GM21423 (cell line): ENCODE data around the gene SLC37A3.
"Not testable (repeated sequence)": the region's sequence is repeated elsewhere in the genome, so short reads cannot be mapped to it uniquely, and the experiment has no call there.

Experiments used
- ATAC-seq: cut with Tn5 transposase; IDR thresholded peaks from one replicate; pipeline ENCODE4 v1.9.1; 2021; ENCODE audit warnings: mild to moderate bottlenecking, moderate library complexity; ENCODE audit not compliant: unreplicated experiment

The SLC37A3 gene, protein sequence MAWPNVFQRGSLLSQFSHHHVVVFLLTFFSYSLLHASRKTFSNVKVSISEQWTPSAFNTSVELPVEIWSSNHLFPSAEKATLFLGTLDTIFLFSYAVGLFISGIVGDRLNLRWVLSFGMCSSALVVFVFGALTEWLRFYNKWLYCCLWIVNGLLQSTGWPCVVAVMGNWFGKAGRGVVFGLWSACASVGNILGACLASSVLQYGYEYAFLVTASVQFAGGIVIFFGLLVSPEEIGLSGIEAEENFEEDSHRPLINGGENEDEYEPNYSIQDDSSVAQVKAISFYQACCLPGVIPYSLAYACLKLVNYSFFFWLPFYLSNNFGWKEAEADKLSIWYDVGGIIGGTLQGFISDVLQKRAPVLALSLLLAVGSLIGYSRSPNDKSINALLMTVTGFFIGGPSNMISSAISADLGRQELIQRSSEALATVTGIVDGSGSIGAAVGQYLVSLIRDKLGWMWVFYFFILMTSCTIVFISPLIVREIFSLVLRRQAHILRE

DNA sequence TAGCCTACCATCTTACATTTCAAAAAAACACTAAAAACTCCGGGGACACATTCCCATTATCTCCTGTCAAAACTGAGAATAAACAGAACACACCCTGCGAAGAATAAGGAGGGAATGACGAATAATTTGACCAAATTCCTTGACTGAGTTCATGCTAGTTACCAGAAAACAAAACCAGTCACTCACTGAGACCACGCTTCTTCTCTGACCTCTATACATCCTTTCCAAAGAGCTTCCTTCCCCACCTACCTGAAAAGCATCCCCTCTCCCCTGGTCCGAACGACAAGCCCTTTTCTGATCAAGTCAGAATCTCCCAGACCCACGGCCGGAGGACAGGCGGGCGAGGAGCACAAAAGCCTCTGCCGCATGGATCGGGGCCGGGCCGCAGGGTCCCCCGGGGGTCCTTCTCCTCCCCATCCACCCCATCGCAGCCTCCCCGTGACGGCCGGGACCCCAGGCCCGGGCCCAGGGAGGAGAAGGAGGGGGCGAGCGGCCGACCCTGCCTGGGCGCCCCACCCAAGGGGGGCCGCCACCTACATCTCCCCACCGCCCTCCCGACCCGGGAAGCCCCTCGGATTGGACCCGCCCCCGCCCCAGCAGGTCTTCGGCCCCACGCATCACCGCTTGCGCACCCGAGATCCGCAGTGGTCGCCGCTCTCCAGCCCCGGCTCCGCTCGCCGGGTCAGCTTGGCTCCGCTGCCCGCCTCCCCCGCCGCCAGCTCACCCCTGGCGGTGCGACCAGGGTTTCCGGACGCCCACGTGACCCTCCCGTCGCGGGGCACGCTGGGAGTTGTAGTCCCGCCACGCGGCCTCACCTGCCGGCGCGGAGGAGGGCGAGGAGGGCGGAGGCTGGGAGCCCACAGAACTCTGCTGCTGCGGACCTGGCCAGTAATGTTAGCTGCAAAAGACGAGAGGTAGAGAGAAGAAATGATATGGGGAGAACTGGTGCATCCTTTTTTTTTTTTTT, at the start of gene SLC37A3:
TSS of gene SLC37A3 (minus strand) at position 747 of the 967 bp plus-strand sequence. CDS start 16,004 bp downstream, outside the sequence.
- peak; percentile 99 for ATAC-seq

DNA sequence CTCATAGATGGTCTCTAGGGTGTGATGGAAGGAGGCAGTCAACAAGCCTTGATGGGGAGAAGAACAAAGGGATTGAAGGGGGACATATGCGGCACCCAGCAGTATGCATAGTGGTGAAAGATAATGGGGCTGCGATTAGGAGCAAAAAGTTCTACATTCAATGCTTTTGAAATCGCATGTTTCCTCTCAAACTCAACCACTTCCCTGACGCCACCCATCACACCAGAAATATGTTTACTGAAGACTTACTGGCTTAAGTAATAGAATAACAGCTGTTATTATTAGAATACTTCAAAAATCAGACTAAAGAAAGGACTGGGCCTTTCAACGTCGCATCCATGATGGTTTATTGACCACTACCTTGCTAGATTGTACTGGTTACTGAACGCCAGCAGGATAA, 49.5 kb upstream of the SLC37A3 start:
- ATAC-seq = no peak

DNA sequence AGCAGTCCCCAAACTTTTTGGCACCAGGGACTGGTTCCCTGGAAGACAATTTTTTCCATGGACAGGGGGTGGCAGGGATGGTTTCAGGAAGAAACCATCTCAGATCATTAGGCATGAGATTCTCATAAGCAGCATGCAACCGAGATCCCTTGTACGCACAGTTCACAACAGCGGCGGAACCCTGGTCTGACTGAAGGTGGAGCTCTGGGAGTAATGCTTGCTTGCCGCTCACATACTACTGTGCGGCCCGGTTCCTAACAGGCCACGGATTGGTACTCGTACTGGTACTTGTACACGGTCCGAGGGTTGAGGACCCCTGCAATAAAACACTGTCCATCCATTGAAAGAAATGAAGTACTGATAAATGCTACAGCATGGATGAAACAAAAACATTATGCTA, 48.1 kb upstream of the SLC37A3 start:
- ATAC-seq = no peak

DNA sequence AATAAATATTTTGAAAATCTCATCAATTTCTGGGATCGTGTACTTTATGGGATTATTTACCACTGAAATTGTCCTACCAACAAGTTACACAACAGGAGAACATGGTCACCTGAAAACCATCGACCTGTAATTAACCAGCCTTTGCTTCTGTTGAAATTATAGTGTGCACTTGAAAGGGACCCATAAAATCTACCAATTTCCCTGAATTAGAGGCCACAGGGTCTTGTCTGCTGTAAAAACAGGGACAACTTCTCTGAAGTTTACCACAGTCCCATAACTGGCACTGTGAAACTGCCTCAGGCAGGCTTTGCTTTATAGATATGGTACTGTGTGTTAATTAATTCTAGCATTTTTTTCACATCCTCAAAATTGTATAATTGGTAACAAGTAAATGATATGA, 43.2 kb upstream of the SLC37A3 start:
- ATAC-seq = no peak

DNA sequence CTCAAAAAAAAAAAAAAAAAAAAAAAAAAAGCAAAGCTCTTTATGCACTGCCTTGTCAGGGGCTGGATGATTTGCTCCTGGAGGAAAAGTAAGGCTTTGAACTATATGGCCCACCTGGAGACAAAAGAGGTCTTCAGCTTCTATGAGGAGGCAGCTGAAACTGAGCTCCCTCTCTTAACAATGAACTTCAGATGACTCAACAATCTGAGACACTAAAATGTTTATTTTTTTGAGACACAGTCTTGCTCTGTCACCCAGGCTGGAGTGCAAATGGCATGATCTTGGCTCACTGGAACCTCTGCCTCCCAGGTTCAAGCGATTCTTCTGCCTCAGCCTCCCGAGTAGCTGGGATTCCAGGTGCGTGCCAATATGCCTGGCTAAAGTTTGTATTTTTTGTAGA, 42.3 kb upstream of the SLC37A3 start:
- ATAC-seq = no peak

DNA sequence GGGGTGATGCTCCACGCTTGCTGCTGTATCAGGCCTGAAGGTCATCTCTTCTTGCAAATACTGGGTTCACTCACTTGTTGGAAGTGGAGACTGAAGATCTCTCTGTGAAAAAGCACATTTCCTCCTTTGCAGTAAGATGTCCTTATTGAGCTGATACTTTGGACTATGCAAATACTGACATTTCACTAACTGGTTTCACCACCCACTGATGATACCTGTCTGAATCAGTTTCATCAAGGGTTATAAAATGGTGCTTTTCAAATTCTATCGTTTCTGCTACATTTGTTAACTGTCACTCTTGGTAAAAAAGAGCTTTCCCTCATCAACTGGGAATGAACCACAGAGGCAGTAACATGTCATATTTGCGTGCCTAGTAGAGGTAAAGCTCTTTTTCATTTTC, 41.0 kb upstream of the SLC37A3 start:
- no peak for ATAC-seq

DNA sequence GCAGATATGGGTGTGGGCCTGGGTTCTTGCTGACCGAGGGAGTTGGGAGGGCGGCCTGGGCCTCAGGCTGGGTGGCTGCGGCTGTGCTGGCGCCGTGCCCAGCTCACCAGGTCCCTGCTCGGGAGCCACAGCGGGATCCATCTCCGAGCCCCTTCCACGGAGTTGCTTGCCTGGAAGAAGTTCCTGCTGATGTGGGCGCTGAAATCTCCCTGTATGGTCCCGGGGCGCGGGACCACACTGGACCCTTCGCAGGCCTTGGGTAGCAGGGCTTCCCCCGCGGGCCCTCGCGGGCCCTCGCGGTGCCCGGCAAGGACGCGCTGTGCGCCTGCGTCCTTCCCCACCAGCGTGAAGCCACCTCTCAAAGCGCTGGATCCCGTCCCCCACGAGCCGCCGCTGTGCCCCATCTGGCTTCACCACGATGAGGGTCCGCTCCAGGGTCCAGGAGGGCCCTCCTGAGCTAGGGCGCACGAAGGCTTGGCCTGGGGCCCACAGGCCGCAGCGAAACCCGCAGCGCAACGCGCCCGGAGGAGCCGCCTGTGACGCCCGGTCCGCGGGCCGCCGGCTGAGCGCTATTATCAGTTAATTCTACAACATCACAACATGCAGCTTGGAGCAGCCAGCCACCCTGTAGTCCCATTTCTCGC, 37.0 kb upstream of the SLC37A3 start:
- ATAC-seq = no peak

DNA sequence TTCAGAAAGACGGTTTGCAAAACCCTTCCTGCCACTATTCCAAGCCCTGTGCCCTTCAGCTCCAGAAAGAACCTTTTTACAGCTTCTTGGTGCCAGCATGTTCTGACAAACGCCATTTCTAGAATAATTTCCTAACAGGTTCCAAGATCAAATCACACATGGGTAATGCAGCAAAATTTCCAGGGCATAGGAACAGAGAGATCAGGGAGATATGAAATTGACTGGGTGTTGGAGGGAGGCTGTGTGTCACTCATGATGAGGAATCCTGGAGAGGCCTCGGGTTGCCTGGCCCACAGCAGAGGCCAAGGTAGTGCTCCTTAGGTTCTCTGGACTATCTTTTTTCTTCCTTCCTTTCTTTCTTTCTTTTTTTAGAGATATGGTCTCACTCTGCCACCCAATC, 35.1 kb upstream of the SLC37A3 start:
- ATAC-seq = no peak

DNA sequence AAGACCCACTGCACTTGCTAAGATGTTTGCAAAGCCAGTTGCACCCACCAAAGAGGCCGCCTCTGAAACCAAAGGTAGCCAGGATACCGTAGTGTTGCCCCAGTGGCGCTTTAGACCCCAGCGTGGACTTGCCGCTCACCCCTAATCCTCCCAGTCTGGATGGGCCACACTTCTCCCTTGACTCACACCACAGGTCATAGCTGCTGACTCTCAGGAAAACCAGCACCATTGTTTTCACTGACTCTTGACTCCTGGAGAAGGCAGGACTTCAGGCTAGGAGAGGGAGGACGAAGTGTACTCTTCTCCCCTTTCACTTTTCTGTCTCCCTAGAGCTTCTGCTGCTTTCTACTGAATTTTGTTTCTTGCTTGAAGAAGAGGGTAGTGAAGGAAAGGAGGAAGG, 27.8 kb upstream of the SLC37A3 start:
- no peak for ATAC-seq

DNA sequence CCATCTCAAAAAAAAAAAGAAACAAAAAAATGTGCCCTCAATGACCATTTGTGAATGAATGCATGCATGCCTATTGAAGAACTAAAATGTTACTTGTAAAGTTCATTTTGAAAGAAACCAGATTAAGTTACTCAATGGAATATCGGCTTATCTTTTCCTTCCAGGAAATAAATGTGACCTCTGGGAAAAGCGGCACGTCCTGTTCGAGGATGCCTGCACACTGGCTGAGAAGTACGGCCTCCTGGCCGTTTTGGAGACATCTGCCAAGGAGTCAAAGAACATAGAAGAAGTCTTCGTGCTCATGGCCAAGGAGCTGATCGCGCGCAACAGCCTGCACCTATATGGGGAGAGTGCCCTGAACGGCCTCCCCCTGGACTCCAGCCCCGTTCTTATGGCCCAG, 27.4 kb upstream of the SLC37A3 start:
- no peak for ATAC-seq

DNA sequence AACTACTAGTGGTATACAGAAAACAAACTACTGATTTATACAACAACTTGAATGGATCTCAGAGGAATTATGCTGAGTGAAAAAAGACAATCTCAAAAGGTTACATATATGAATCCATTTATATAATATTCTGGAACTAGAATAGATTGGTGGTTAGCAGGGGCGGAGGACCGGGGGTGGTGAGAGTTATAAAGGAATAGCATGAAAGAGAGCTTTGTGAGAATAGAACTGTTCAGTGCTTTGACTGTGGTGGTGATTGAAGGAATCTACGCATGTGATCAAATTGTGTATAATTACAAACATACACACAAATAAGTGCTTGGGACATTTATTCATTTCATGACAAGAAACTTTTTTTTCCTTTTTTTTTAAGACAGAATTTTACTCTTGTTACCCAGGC, 25.2 kb upstream of the SLC37A3 start:
- ATAC-seq = no peak

DNA sequence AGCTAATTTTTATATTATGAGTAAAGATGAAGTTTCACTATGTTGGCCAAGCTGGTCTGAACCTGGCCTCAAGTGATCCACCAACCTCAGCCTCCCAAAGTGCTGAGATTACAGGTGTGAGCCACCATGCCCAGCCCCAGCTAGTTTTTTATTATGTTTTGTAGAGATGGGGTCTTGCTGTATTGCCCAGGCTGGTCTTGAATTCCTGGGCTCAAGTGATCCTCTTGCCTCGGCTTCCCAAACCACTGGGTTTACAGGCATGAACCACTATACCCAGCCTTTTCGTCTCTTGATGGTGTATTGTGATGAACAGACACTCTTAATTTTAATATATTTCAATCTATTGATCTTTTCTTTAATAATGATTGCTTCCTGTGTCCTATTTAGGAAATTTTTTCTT, 23.2 kb upstream of the SLC37A3 start:
- no peak for ATAC-seq

DNA sequence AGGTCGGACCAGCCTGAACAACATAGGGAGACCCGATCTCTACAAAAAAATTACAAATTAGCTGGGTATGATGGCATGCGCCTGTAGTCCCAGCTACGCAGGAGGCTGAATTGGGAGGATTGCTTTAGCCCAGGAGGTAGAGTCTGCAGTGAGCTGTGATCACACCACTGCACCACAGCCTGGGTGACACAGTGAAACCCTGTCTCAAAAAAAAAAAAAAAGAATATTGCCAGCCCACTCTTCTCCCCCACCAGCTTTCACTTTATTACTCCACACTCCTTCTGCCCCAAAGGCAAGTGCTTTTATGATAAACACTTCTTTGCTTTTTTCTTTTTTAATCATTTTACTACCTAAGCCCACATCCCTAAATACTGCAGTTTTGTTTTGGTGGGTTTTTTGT, 20.3 kb upstream of the SLC37A3 start:
- no peak for ATAC-seq

DNA sequence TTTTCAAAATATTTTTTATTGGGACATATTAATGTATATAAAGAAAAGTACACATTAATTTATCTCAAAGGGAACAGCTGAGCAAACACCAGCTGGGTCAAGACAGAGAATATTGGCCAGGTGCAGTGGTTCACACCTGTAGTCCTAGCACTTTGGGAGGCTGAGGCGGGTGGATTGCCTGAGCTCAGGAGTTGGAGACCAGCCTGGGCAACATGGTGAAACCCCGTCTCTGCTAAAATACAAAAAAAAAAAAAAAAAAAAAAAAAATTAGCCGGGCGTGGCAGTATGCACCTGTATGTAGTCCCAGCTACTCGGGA, 19.8 kb upstream of the SLC37A3 start:
- not testable (repeated sequence) for ATAC-seq

DNA sequence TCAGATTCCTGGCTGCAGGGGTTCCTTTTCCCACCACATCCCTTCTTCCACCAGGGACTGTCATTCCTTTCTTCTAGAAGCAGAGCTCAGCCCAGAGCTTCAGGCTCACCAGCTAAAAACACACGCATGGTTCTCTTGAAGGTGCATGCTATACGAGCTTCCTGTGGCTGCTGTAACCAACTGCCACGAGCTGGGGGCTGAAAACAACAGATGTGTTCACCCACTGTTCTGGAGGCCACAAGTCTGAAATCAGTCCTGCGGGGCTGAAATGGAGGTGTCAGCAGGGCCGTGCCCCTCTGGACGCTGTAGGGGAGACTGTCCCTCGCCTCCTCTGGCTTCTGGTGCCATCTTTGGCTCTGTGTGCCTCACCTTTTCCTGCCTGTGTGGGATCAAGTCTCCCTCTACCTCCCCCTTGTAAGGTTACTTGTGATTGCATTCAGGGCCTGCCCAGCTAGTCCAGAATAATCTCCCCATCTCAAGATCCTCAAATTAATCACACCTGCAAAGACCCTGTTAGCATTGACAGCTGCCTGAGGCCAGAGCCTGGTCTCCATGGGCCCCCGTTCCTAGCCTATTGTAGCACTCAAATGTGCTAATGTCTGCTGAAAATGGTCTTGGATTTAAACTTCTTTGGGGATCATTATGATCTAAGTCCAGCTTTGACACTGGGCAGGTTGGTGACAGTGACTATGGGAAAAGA, 19.3 kb upstream of the SLC37A3 start:
- no peak for ATAC-seq

DNA sequence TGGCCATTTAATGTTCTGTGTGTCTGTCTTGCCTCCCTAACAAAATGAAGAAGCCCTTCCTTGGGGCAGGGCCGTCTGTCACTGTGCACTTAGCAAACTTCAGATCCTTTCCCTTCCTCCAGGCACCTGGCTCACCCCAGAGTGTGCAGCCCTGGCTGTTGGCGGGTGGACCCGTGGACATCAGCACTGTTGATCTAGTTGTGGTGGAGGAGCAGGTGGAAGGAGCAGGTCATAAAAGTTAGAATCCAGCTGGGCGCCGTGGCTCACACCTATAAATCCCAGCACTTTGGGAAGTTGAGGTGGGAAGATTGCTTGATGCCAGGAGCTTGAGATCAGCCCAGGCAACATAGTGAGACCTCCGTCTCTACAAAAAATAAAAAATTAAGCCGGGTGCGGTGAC, 18.2 kb upstream of the SLC37A3 start:
- no peak for ATAC-seq

DNA sequence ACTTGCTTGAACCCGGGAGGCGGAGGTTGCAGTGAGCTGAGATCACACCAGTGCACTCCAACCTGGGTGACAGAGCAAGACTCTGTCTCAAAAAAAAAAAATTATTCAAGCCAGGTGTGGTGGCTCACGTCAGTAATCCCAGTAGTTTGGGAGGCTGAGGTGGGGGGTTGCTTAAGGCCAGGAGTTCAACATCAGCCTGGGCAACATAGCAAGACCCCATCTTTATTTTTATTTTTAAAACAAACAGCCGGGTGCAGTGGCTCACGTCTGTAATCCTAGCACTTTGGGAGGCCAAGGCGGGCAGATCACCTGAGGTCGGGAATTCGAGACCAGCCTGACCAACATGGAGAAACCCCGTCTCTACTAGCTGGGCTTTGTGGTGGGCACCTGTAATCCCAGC, 17.5 kb upstream of the SLC37A3 start:
- not testable (repeated sequence) for ATAC-seq

DNA sequence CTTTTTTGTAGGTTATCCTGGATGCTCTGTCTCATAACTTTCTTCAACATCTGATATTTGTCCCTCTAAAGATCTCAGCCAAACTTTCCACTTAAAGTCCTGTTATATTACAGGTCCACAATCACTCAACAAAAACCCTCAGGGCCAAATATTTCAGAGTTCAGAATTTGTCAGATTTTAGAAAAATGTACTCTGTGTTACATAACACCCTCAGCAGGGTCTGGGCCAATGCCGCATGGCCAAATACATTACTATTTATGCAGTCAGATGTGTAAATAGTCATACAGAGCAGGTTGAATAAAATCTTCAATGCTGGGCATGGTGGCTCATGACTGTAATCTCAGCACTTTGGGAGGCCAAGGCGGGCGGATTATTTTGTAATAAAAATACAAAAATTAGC, 17.0 kb upstream of the SLC37A3 start:
- ATAC-seq = no peak

DNA sequence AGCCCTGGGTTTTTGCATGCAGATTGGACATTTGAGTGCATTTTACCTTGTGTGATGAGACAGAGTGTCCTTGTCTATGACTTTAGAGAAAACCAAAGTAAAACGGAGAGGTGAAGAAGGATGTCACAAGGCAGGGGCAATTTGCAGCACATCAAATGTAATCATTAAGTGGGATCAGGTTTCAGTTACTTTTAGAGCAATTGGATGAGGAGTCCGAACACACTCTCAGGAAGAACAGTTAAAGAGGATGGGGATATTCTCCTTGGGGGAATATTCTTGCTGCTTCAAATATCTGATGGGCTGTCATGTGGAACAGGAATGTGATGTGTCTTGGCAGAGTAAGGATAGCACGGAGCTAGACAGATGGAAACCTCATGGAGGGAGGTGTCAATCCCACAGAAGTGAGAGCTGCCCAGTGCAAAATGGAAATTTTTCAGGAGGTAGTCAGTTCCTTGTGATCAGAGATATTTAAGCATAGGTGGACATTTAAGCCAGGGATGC, 6.3 kb upstream of the SLC37A3 start:
- no peak for ATAC-seq

DNA sequence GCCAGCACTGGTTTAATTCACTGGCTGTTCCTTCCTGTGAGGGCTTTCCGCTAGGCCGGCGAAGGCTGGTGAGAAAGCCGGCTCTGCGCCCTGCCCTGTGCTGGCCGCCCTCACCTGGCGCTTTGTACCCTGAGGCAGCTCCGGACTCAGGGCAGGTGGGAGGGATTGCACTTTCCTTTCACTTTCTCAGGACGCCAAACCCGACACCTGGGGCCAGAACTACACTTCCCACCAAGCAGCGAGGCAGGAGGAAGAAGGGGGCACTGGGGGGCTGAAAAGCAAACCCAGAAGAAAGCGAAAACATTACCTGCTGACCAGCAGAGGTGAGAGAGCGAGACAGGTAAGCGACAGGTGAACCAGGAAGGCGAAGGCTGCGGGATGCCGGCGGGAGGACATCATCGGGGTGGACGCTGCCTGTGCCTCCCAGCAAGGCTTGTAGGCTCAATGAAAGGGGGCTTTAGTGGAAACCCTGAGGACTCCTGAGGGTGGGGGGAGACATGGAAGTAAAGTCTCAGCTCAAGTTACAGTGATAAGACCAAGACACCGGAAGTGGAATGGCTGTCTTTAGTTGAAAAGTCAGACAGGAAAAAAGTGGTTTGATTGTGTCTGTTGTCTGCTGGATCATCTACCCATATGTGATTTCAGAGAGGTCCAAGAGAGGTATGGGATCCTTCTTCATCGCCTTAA, 5.7 kb upstream of the SLC37A3 start, which contains the start of gene RAB19:
TSS of gene RAB19 (plus strand) at position 181 of the 687 bp plus-strand sequence. CDS start 3,589 bp downstream, outside the sequence.
- peak; percentile 60 for ATAC-seq
